Embryonic facial prominence (tissue), 1 donor: ENCODE results near the gene SRRM2.

ENCODE experiments used
- DNase-seq: peaks from one replicate; pipeline ENCODE4 v3.0.0-alpha.2; 2016; ENCODE audit errors: extremely low spot score

The SRRM2 gene

DNA sequence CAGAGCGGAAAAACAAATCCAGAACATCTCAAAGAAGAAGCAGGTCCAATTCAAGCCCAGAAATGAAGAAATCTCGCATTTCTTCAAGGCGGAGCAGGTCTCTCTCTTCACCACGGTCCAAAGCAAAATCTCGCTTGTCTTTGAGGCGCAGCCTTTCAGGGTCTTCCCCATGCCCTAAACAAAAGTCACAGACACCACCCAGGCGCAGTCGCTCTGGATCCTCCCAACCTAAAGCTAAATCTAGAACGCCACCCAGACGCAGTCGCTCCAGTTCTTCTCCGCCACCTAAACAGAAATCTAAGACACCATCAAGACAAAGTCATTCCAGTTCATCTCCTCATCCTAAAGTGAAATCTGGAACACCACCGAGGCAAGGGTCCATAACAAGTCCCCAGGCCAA is 10.3 kb downstream of the SRRM2 start:
- peak; percentile 12 for DNase-seq

DNA sequence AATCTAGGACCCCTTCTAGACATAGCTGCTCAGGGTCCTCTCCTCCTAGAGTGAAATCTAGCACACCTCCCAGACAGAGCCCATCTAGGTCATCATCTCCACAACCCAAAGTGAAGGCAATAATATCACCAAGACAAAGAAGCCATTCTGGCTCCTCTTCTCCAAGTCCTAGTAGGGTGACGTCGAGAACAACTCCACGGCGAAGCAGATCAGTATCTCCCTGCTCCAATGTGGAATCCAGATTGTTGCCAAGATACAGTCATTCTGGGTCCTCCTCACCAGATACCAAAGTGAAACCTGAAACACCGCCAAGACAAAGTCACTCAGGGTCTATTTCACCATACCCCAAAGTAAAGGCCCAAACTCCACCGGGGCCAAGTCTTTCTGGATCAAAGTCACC is 10.7 kb downstream of the SRRM2 start:
- no peak for DNase-seq

- DNase-seq = no peak
Measured at GRCh38 chr16:2764718-2765117, 12.3 kb downstream of the SRRM2 start.

DNA sequence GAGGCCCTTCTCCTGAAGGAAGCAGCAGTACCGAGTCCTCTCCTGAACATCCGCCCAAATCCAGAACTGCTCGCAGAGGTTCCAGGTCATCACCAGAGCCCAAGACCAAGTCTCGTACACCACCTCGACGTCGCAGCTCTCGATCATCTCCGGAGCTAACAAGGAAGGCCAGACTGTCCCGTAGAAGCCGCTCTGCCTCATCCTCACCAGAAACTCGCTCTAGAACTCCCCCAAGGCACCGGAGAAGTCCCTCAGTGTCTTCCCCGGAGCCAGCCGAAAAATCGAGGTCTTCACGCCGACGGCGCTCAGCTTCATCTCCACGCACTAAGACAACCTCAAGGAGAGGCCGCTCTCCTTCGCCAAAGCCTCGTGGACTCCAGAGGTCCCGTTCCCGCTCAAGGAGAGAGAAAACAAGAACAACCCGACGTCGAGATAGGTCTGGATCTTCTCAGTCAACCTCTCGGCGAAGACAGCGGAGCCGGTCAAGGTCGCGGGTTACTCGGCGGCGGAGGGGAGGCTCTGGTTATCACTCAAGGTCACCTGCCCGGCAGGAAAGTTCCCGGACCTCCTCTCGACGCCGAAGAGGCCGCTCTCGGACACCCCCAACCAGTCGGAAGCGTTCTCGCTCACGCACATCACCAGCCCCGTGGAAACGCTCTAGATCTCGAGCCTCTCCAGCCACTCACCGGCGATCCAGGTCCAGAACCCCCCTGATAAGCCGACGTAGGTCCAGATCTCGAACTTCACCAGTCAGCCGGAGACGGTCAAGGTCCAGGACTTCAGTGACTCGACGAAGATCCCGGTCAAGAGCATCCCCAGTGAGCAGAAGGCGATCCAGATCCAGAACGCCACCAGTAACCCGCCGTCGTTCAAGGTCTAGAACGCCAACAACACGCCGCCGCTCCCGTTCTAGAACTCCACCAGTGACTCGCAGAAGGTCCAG is 13.3 kb downstream of the SRRM2 start:
- DNase-seq = no peak

GRCh38 chr16:2766430-2767139 is 14.1 kb downstream of the SRRM2 start:
- DNase-seq = no peak

DNA sequence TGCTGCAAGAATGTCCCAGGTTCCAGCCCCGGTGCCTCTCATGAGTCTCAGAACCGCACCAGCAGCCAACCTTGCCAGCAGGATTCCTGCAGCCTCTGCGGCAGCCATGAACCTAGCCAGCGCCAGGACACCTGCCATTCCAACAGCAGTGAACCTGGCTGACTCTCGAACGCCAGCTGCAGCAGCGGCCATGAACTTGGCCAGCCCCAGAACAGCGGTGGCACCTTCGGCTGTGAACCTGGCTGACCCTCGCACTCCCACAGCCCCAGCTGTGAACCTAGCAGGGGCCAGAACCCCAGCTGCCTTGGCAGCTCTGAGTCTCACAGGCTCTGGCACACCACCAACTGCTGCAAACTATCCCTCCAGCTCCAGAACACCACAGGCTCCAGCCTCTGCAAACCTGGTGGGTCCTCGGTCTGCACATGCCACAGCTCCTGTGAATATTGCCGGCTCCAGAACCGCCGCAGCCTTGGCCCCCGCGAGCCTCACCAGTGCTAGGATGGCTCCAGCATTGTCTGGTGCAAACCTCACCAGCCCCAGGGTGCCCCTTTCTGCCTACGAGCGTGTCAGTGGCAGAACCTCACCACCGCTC is 14.8 kb downstream of the SRRM2 start:
- DNase-seq = no peak

DNA sequence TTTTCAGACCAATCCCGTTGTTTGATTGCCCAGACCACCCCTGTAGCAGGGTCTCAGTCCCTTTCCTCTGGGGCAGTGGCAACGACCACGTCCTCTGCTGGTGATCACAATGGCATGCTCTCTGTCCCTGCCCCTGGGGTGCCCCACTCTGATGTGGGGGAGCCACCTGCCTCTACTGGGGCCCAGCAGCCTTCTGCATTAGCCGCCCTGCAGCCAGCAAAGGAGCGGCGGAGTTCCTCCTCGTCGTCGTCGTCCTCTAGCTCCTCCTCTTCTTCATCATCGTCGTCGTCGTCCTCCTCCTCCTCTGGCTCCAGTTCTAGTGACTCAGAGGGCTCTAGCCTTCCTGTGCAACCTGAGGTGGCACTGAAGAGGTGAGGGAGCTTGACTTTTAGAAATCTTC is 15.5 kb downstream of the SRRM2 start:
- DNase-seq = no peak

GRCh38 chr16:2768403-2769089 is 16.1 kb downstream of the SRRM2 start:
- no peak for DNase-seq

DNA sequence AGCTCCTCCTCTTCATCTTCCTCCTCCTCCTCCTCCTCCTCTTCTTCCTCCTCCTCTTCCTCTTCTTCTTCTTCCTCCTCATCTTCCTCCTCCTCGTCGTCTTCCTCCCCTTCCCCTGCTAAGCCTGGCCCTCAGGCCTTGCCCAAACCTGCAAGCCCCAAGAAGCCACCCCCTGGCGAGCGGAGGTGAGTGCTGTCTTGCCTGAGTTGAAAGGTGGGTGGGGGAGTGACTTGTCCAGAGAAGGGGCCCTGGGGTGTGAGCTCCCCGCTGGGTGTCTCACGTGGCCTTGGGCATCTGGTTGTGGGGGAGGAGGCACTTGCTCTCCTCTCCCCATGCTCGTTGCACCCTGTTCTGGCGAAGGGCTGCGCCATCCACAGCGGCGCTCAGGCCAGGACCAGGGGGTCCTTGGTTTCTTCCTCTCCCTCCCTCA is 16.7 kb downstream of the SRRM2 start:
- no peak for DNase-seq

DNA sequence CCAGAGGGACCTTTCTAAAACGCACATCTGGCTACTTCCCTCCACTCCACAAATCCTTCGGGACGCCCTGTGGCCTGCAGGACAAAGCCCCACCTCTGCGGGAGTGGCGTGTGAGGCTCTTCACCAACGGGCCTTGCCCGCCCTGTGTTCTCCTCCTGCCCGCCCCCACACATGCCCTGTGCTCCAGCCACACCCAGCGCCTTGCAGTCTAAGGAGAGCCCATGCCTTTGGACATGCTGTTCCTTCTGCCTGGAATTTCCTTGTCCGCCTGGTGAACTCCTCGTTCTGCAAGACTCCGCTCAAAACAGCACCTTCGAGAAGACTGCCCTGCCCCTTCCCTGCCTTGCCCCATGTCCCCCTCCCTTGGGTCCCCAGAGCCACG is 17.2 kb downstream of the SRRM2 start:
- DNase-seq = no peak

- DNase-seq = no peak
Measured at GRCh38 chr16:2770057-2770951, 17.9 kb downstream of the SRRM2 start.

DNA sequence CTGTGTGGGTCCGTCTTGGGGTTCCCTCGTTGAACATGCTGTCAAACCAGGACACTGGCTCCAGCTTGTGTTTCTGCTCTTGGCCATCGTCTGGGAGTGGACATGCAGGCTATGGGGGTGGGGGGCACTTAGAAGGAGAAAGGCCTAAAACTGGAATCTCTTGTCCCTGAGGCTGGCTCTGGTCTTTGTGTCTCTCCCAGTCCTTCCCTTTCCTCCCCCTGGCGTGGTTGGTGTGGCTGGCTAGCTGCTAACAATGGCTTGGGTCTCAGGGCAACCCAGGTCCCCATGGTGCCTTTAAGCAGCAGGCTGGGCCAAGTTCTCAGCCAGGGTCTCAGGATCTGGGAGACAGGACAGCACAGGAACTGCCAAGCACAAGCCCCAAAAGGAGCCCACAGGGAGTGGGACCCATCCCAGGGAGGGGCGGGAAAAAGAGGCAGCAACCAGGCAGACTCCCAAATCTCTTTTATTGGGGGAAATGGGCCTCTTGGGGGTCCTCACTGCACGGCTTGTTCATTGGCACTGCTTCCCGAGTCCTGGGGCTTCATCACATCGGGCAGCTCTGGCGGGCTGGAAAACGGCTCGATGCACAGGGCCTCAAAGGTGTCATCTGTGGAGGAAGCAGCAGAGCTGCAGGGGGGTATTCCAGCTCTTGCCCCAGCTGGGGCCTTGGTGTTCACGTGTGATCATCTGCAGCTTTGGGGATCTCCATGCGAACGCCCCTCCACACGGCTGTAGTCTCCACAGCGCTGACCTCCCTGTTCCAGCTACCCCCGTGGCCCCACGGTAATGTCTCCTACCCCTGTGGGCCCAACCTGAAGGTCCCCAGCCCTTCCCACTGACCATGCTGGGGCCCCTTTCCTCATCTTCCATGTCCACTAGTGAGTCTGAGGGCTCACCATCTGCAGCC is 19.3 kb downstream of the SRRM2 start:
- DNase-seq = no peak

GRCh38 chr16:2773188-2773968 is 20.9 kb downstream of the SRRM2 start:
- no peak for DNase-seq

DNA sequence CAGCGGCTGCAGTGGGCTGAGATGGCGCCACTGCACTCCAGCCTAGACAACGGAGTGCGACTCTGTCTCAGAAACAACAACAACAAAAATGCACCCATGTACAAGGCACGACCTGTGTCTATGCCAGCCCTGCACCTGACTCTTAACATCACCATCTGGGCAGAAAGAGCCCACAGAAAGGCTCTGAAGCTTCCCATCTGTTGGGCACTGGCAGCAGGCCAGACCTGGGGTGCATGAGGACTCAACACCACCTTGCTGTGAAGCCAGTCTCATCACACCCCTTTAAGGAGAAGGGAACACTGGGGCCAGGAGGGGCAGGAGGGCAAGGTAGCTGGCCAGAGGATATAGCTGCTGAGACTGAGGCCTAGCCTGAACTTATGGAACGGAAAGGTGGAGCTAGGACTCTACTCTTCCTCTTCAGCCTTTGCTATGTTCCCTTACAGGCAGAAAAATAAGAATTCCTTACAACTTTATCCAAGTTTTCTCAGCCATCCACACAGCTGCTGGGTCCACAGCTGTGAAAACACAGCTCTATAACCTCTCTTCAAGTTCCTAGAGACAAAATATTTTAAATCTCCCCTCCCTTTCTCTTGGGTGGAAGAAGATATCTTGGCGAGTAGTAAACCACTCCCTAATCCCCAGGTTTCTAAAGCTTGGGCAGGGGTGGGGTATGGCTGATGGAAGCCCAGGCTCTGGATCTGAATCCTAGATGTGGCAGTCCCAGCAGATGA is 21.9 kb downstream of the SRRM2 start:
- no peak for DNase-seq

DNA sequence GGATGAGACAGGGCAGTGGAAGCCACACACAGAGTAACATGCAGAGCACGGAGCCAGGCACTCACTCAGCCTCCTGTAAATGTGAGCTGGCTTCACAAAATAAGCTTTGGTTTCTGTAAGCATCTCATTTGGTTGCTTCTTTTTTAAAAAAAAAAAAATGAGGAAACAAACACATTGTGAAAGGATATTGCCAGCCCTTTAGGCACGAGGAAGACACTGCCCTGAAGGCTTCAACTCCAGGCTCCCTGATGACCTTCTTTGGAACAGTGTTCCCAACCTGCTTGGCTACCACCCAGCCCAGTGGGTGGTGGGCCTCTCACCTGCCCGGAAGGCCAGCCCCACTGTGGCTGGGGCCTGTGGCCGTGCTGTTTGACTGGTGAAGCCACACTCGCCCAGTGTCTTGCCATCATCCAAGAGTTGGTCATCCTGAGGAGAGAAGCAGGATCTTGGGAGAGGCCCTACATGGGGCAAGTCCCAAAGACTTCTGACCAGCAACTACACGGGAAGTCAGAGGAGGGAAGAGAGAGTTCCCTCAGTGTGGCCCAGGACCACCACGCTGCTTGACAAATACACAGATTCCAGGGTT is 22.8 kb downstream of the SRRM2 start:
- no peak for DNase-seq

DNA sequence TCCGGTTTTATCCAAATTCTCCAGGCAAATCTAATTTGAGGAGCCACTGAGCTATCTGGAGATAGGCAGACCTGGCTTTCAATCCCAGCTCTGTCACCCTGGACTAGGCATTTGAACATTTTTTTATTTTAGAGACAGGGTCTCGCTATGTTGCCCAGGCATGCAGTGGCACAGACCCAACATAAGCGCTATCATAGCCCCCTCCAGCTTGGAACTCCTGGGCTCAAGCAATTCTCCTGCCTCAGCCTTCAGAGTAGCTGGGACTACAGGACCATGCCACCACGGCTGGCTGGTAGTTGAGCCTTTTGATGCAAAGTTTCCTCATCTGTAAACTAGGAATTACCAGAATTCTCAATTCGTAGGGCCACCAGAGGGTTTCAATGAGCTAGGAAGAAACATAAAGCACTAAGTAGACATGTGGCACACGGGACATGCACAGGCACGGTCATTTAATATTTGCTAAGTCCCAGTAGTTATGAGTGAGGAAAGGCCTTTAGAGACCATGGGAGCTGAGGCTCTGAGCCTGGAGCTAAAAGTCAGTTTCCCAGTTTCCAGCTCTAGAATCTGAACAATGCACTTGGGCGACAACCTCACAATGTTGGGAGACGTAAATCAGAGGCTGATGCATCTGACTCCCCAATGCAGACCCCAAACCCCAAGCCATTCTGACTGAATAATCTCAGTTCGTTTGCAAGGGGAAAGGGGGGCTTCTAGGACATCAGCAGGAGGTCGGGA is 23.5 kb downstream of the SRRM2 start:
- no peak for DNase-seq

- no peak for DNase-seq
Measured at GRCh38 chr16:2776500-2777139, 24.2 kb downstream of the SRRM2 start.
